Panc1 (cell line): ENCODE data around the gene MACROD2. TPM values are rescaled to one million over a fixed set of nuclear protein-coding genes. Genes with fewer than 3 reads are reported as not detected.

Experiments used
- ATAC-seq: fragments of 200-7000 bp; cut with Tn5 transposase; 2 replicates; pipeline ENCODE4 v1.9.1; 2020; ENCODE audit warnings: mild to moderate bottlenecking, moderate library complexity
- BruUV-seq: library from RNA; stranded (reverse); fragments of 400-500 nt; replicated peaks from 2 replicates; lab custom pipeline; 2021; lab: Mats Ljungman, UMichigan
- CTCF ChIA-PET: fragments of 300-600 bp; sonication (Branson Sonifier 250); formaldehyde crosslinking; loops from one replicate; lab custom pipeline; 2022; ENCODE audit warnings: antibody characterized with exemption; lab: Charles Lee
- POLR2A ChIA-PET: fragments of 300-600 bp; sonication (Branson Sonifier 250); formaldehyde crosslinking; loops from one replicate; lab custom pipeline; 2022; ENCODE audit warnings: antibody characterized with exemption; lab: Charles Lee
- DNase-seq: peaks from one replicate; pipeline ENCODE4 v3.0.0-alpha.2; 2010; ENCODE audit warnings: low read depth, low spot score
- H3K27ac ChIP-seq: 2 replicates; pipeline ENCODE4 v1.5.1; 2011; ENCODE audit warnings: mild to moderate bottlenecking, low read length, inconsistent platforms
- H3K27me3 ChIP-seq: fragments of 200-500 bp; sonication (Bioruptor generic); 2 replicates; pipeline ENCODE4 v1.6.0; 2014; ENCODE audit warnings: low read length, inconsistent platforms; ENCODE audit not compliant: control insufficient read depth, insufficient read depth
- H3K36me3 ChIP-seq: fragments of 200-500 bp; sonication (Bioruptor generic); 2 replicates; pipeline ENCODE4 v1.5.1; 2014; ENCODE audit warnings: inconsistent platforms, mild to moderate bottlenecking, low read length, moderate library complexity; ENCODE audit not compliant: control insufficient read depth, insufficient read depth
- H3K4me1 ChIP-seq: 2 replicates; pipeline ENCODE4 v1.5.1; 2011; ENCODE audit warnings: inconsistent platforms, mild to moderate bottlenecking, low read length, moderate library complexity; ENCODE audit not compliant: control insufficient read depth, insufficient read depth
- H3K4me3 ChIP-seq, 2 experiments: 2 replicates each; pipeline ENCODE4 v1.5.1; 2011 to 2012; ENCODE audit warnings: low read depth in 2 of 2, low read length in 2 of 2, mild to moderate bottlenecking in 2 of 2, inconsistent platforms in 1 of 2, moderate library complexity in 1 of 2
- H3K9me3 ChIP-seq: fragments of 200-500 bp; sonication (Bioruptor generic); 2 replicates; pipeline ENCODE4 v1.5.1; 2014; ENCODE audit warnings: low read depth, mild to moderate bottlenecking, inconsistent platforms, low read length, moderate library complexity; ENCODE audit not compliant: control insufficient read depth, insufficient read depth
- CTCF ChIP-seq: fragments of 450-650 bp; IDR thresholded peaks from 2 replicates; pipeline ENCODE4 v1.5.1; 2017; ENCODE audit warnings: mild to moderate bottlenecking
- POLR2AphosphoS5 ChIP-seq: IDR thresholded peaks from 2 replicates; pipeline ENCODE4 v1.6.1; 2012; ENCODE audit warnings: mild to moderate bottlenecking, low read depth, low read length, moderate library complexity
- REST ChIP-seq, 2 experiments: IDR thresholded peaks; 2 replicates each; pipeline ENCODE4 v1.6.1; 2011 to 2012; ENCODE audit warnings: low read depth in 2 of 2, control low read depth in 1 of 2, low read length in 1 of 2, mild to moderate bottlenecking in 1 of 2, moderate library complexity in 1 of 2; ENCODE audit not compliant: insufficient read depth in 1 of 2
- SIN3A ChIP-seq: IDR thresholded peaks from 2 replicates; pipeline ENCODE4 v1.6.1; 2012; ENCODE audit warnings: low read depth, mild to moderate bottlenecking, low read length, moderate library complexity, borderline replicate concordance; ENCODE audit not compliant: insufficient read depth
- TCF7L2 ChIP-seq: IDR thresholded peaks from 2 replicates; pipeline ENCODE4 v1.6.1; 2011; ENCODE audit warnings: mild to moderate bottlenecking, low read depth, low read length, inconsistent platforms
- in situ Hi-C: cut with HindIII; loops from 2 replicates; pipeline ENCODE4 v1.10.0; 2016; ENCODE audit warnings: low sequenced_read_pairs, low pct_unique_long_range_greater_than_20kb
- intact Hi-C: fragments of 100-400 bp; cut with micrococcal nuclease; formaldehyde crosslinking; loops from one replicate; pipeline ENCODE4 v1.10.0; 2022; ENCODE audit not compliant: unreplicated experiment
- total RNA-seq: library from RNA; stranded (reverse); gene quantifications from one replicate; pipeline ENCODE4 v1.2.1, GENCODE V29; 2021; ENCODE audit not compliant: unreplicated experiment

Gene MACROD2
- total RNA-seq, 1 experiment from 2014 or later: 1.2 TPM

- DNase-seq: no peak
- in situ Hi-C loops: no loop called here
Observed at GRCh38 chr20:14568225-14568624, 572.9 kb downstream of the MACROD2 start.

GRCh38 chr20:14568701-14569100 is 573.4 kb downstream of the MACROD2 start:
- H3K36me3 ChIP-seq: no peaks in the 10 kb centered on the region
- no peaks in the 10 kb centered on the region for H3K9me3 ChIP-seq
- no peak overlapping the region for H3K27ac ChIP-seq
- ChIA-PET CTCF (no interaction called here), POLR2A (no interaction called here)
- in situ Hi-C loops (no loop called here), intact Hi-C loops (no loop called here)
- DNase-seq: no peak
- BruUV-seq: no TSS peak
- H3K4me3 ChIP-seq: no peak overlapping the region
- H3K4me1 ChIP-seq: no peaks in the 10 kb centered on the region
- no peak for TF ChIP-seq SIN3A
- no peak for TF ChIP-seq POLR2AphosphoS5
- no peak for TF ChIP-seq TCF7L2
- TF ChIP-seq CTCF: no peak
- no peak for TF ChIP-seq REST (IDR thresholded peaks at IDR 0.05; ENCODE audit: insufficient read depth in 1 of 2, low read depth in 2 of 2, low read length in 1 of 2)
- ATAC-seq: no peak
- H3K27me3 ChIP-seq: no peaks in the 10 kb centered on the region

More at GRCh38 chr20:14568225-14568624, 572.9 kb downstream of the MACROD2 start:
- Histone ChIP-seq H3K4me1 (no peaks in the 10 kb centered on the region), H3K36me3 (no peaks in the 10 kb centered on the region), H3K27ac (no peak overlapping the region), H3K27me3 (no peaks in the 10 kb centered on the region), H3K4me3 (no peak overlapping the region), H3K9me3 (no peaks in the 10 kb centered on the region)
- ATAC-seq: no peak
- ChIA-PET POLR2A (no interaction called here), CTCF (no interaction called here)
- no TSS peak for BruUV-seq
- TF ChIP-seq TCF7L2 (no peak), SIN3A (no peak), POLR2AphosphoS5 (no peak), REST (IDR thresholded peaks at IDR 0.05; ENCODE audit: insufficient read depth in 1 of 2, low read depth in 2 of 2, low read length in 1 of 2) (no peak), CTCF (no peak)
- intact Hi-C loops: no loop called here
